Right cardiac atrium (tissue), 5 donors: ENCODE results near the gene ZNF311. TPM values are rescaled to one million over a fixed set of nuclear protein-coding genes. Genes with fewer than 3 reads are reported as not detected.

Experiments used
- ATAC-seq, 2 donors: fragments of 200-7000 bp; cut with Tn5 transposase; one replicate each; pipeline versions ENCODE4 v1.8.0 to v1.9.1; 2020; ENCODE audit warnings: moderate library complexity in 2 of 2, mild to moderate bottlenecking in 1 of 2
- DNase-seq, 3 donors: peaks; one replicate each; pipeline ENCODE4 v3.0.0-alpha.2; 2020
- H3K27ac ChIP-seq: one replicate; pipeline ENCODE4 v1.5.1; 2013; ENCODE audit warnings: mild to moderate bottlenecking, low read length, control low read depth, moderate library complexity
- H3K27me3 ChIP-seq: one replicate; pipeline ENCODE4 v1.6.1; 2013; ENCODE audit not compliant: control insufficient read depth, insufficient read depth
- H3K4me1 ChIP-seq: one replicate; pipeline ENCODE4 v1.6.1; 2013; ENCODE audit warnings: low read length; ENCODE audit not compliant: control insufficient read depth, insufficient read depth
- H3K4me3 ChIP-seq: one replicate; pipeline ENCODE4 v1.5.1; 2013; ENCODE audit warnings: low read length, control low read depth
- H3K9me3 ChIP-seq: one replicate; pipeline ENCODE4 v1.6.1; 2013; ENCODE audit warnings: low read length; ENCODE audit not compliant: control insufficient read depth
- WGBS: extraction: QIAGEN DNeasy Blood & Tissue Kit; methylation state at CpG from one replicate; pipeline ENCODE4 v1.1.7; 2013; 5-methylcytosine and 5-hydroxymethylcytosine counted together
- intact Hi-C, 4 donors: fragments of 100-400 bp; cut with DNase I; formaldehyde crosslinking; loops; one replicate each; pipeline versions ENCODE4 v1.11.0 to v1.14.0; 2022 to 2023
- polyA plus RNA-seq: library from polyadenylated mRNA; stranded (reverse); fragments of 200-250 nt; gene quantifications from one replicate; pipeline ENCODE4 v1.2.3, GENCODE V29; 2013
- total RNA-seq, 4 donors: library from RNA; stranded (reverse); fragmentation: NEBNext Ultra II Directional; extraction: Animal tissue kit (Norgen Biotek cat#: 25700); gene quantifications; one replicate each; pipeline ENCODE4 v1.2.1, GENCODE V29; 2021
- donor health status: healthy with polysubstance abuse.
- donor health status: DM: no; HTN: yes; CAD: no.
- donor health status: DM: no; HTN: no; CAD: no.
- donor health status: DM: no; HTN: yes; CAD: no; lungs with severe emphysema.
- donor health status: DM: yes; HTN: yes; CAD: no.

The ZNF311 gene
- total and polyA plus RNA-seq, 5 donors = 0.36 to 0.63 (median 0.56) TPM

DNA sequence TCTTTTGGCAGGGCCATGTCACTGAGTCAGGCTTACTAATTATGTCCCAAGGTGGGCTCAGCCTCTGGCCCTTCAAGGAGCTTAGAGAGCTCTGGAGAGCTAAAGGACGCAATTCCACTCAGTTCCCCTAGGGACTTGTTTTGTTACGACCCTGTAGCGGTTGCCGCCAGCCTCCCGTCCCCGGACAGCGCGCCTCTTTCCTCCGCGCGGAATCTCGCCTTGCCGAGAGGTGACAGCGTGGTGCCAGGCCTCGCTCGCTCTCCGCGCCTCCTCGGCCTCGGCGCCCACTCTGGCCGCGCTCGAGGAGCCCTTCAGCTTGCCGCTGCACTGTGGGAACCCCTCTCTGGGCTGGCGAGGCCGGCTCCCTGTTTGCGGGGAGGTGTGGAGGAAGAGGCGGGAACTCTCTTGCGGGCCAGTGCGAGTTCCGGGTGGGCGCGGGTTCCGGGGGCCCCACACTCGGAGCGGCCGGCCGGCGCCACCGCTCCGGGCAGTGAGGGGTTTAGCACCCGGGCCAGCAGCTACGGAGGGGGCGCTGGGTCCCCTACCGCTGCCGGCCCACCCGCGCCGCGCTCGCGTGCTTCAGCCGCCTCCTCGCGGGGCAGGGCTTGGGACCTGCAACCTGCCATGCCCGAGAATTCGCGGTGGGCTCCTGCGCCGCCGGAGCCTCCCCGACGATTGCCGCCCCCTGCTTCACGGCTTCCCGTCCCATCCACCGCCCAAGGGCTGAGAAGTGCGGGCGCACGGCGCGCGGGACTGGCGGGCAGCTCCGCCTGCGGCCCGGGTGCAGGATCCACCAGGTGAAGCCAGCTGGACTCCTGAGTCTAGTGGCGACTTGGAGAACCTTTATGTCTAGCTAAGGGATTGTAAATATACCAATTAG is 9.9 kb upstream of the ZNF311 start:
- Histone ChIP-seq H3K27me3 (no peaks in the 10 kb centered on the region), H3K4me3 (no peak overlapping the region), H3K9me3 (no peaks in the 10 kb centered on the region), H3K4me1 (no peaks in the 10 kb centered on the region), H3K27ac (no peak overlapping the region)
- peak in 2 of 3 donors; percentile 36 to 47 for DNase-seq
- intact Hi-C loops = loop anchor here in 3 of 4 donors (5.0 to 10.0 kb wide), 3 partner anchors 178 to 328 kb away; no protein-coding TSS in a partner anchor
- WGBS = 47% methylated on average over 79 of the region's 79 CpGs
- no peak for ATAC-seq

DNA sequence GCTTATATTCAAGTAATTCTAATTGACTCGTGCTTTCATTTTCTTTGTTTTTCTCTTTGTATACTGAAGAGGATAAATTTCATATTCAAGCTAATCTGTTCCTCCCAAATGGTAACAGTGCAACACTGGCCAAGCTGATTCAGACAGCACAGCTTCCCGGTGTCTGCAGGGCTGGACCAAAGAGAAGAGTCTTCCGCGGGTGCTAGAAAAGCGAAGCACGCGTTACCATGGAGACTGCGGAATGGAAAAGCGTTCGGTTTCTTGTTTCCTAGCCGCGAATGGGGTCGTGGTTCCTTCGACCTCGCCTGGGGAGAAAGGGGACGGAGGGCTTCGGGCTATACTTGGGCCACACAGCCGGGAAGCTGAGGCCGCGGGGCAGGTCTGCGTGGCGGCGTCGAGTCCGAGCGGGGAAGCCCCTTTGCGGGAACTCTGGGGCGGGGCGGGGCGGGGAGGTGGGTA is 6.2 kb upstream of the ZNF311 start:
- peak overlapping the region; percentile 95 for H3K4me3 ChIP-seq
- ATAC-seq (peak; percentile 80 to 82), DNase-seq (peak; percentile 46 to 70 (median 68))
- H3K27ac ChIP-seq = no peak overlapping the region
- 0% methylated on average over 30 of the region's 30 CpGs for WGBS
- no peaks in the 10 kb centered on the region for H3K4me1 ChIP-seq
- intact Hi-C loops = loop anchor here in 1 of 4 donors (10.0 kb wide), 1 partner anchor 177 kb away; no protein-coding TSS in a partner anchor
- no peaks in the 10 kb centered on the region for H3K9me3 ChIP-seq
- H3K27me3 ChIP-seq = no peaks in the 10 kb centered on the region

DNA sequence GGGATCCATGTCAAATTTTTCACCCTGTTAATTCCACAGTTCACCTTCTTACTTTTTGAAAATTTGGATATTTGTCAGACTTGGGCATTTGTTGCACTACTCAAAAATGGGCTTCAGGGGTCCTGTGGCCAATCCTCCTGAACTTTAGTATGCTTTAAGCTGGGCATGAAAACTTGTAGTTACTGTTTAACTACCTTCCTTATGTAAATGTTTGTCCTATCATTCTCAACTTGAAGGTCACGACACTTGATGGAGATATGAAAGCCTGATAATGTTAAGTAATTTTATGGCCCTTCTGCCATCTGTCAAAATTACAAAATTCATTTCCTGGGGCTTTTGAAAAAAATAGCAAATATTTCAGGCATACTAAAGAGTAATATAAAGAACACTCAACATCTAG is 4.2 kb upstream of the ZNF311 start:
- Histone ChIP-seq H3K27ac (no peak overlapping the region), H3K27me3 (no peaks in the 10 kb centered on the region), H3K9me3 (no peaks in the 10 kb centered on the region), H3K4me3 (no peak overlapping the region), H3K4me1 (no peaks in the 10 kb centered on the region)
- DNase-seq = no peak
- intact Hi-C loops = no loop called here
- WGBS = 85% methylated on average over 1 of the region's 1 CpG
- ATAC-seq = no peak

DNA sequence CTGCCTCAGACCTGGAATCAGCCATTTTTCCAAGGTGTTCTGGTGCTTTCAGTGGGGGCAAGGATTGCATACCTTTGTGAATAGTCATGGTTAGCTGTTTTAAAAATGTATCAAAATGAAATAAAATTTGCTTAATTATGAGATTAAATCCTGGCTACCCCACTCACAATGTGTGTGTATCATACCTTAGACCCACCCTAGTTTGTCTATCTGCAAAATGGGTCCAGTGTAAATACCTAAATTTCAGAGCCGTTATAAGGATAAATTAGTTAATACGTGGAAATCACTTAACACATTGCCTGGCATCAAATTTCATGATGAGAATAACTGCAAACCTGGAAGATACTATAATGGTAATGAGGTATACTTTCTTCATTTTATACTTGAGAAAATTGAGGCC is 3.0 kb upstream of the ZNF311 start:
- Histone ChIP-seq H3K9me3 (no peaks in the 10 kb centered on the region), H3K4me1 (no peaks in the 10 kb centered on the region), H3K27me3 (no peaks in the 10 kb centered on the region), H3K27ac (no peak overlapping the region), H3K4me3 (no peak overlapping the region)
- intact Hi-C loops = no loop called here
- WGBS = 81% methylated on average over 2 of the region's 2 CpGs
- DNase-seq (no peak), ATAC-seq (no peak)

DNA sequence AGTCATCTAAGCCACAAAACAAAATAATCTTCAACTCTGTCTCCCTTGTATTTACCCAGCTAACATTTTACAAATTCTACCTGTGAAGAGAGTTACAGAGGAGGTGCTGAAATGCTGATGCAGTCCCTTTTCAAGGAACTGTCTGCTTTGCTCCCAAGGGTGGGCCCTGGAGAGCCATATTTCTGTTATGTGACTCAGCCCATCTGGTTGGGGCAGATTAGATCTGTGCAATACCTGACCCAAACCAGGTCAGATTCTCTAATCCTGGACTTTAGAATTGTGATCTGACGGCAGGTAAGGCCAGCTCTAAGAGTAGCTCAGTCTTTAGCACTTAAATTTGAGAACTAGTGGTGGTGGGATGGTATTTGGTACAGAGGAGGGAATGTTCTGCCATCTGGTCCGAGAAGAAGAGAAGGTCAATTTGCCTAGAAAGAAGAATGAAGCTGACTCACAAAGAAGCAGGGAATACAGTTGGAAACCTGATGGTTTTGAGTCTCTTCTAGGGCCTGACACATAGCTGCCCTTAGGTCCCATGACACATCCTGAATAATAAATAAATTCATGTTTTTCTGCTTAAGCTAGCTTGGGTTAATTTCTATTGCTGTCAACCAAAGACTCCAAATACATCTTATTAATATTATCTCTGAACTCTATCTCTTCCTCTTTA is 8.1 kb downstream of the ZNF311 start:
- Histone ChIP-seq H3K27ac (no peak overlapping the region), H3K4me3 (no peak overlapping the region), H3K9me3 (no peaks in the 10 kb centered on the region), H3K27me3 (no peaks in the 10 kb centered on the region), H3K4me1 (no peaks in the 10 kb centered on the region)
- ATAC-seq = no peak
- no peak for DNase-seq
- intact Hi-C loops = no loop called here
- 93% methylated on average over 2 of the region's 2 CpGs for WGBS

DNA sequence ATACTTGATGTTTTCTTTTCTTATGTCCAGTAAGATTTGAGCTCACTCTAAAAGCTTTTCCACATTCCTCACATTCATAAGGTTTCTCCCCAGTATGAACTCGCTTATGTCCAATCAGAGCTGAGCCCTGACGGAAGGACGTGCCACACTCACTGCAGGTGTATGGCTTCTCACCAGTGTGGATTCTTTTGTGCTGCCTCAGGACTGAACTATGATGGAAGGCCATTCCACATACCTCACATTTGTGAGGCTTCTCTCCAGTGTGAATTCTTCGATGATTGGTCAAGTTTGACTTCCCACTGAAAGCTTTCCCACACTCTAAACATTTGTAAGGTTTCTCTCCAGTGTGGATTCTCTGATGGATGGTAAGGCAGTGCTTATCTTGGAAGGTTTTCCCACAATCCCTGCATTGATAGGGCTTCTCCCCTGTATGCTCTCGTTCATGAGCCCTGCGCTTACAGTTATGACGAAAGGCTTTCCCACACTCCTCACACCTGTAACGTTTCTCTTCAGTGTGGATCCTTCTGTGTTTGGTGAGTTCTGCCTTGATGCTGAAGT is 9.9 kb downstream of the ZNF311 start:
- Histone ChIP-seq H3K27ac (no peak overlapping the region), H3K9me3 (no peaks in the 10 kb centered on the region), H3K27me3 (no peaks in the 10 kb centered on the region), H3K4me1 (no peaks in the 10 kb centered on the region), H3K4me3 (no peak overlapping the region)
- 93% methylated on average over 8 of the region's 8 CpGs for whole genome bisulfite sequencing
- intact Hi-C loops = no loop called here
- no peak for ATAC-seq
- DNase-seq = no peak

DNA sequence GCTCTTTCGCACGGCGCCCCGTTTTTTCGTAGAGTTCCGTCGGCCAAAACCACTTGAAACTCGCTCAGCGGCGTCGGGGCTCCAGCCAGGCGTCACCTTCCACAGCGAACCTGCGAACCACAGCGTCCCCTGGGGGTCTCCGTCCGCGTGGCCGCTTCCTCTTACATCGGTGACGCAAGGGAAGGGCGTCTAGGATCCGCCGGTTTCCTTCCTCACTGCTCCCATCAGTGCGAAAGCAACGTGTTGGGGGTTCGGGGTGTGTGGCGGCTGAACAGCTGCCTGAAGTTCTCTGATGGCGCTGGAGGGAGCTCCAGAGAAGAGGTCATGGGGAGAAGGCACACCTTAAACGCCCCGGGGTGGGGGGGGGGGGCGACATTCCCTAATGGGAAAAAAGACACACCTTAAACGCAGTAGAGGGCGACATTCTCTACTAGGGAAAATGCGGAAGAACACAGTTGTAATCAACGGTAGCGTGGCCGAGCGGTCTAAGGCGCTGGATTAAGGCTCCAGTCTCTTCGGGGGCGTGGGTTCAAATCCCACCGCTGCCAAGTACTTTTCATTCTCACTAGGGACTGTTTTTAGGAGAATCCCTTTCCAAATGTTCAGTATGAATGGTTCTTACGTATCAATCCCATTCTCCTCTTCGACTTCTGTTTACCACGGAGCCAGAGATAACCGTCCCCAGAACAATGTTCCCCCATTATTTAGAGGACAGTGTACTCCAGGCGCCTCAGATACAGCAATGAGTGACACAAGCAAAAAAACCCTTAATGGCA is 16.4 kb downstream of the ZNF311 start:
- peak in 1 of 2 donors; percentile 63 for ATAC-seq
- intact Hi-C loops = loop anchor here in 1 of 4 donors (5.0 to 10.0 kb wide), 2 partner anchors 66 to 104 kb away; partner anchors contain the start of gene TRIM27
- no peaks in the 10 kb centered on the region for H3K4me1 ChIP-seq
- peak; percentile 66 to 84 (median 78) for DNase-seq
- H3K4me3 ChIP-seq = peak overlapping the region; percentile 39
- WGBS = 8% methylated on average over 48 of the region's 48 CpGs
- H3K27ac ChIP-seq = no peak overlapping the region
- H3K27me3 ChIP-seq = no peaks in the 10 kb centered on the region
- no peaks in the 10 kb centered on the region for H3K9me3 ChIP-seq

DNA sequence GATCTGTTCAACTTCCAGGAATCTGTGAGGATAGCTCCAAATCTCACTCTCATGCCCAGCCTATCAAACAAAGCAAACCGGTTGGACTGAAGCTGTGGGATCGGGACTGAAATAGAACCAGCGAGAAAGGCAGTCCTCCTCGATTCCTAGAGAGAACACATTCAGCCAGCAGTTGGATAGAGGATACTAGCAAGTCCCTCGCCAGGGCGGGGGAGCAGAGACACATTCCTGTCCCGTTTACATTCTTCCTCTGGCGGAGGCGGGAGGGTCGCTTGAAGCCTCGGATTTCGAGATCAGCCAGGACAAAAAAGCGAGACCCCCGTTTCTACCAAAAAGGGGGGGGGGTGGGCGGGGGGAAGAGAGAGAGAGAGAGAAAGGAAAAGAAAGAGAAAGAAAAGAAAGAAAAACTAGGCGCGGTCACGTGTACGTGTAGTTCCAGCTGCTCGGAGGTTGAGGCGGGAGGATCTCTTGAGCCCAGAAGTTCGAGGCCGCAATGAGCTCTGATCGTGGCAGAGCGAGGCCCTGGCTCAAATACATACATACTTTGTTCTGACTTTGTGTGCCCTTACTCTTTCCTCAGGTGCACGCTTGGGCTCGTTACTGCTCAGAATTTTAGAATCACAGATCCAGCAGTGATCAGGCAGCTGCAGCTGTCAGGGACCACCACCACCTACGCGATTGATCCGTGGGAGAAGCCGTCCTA is 19.5 kb downstream of the ZNF311 start:
- peak; percentile 86 to 87 for ATAC-seq
- Histone ChIP-seq H3K4me3 (peak overlapping the region; percentile 77), H3K27me3 (no peaks in the 10 kb centered on the region), H3K9me3 (no peaks in the 10 kb centered on the region), H3K27ac (peak overlapping the region; percentile 70), H3K4me1 (peaks cover under 1% of the 10 kb centered on the region)
- intact Hi-C loops = loop anchor here in 1 of 4 donors (5.0 to 10.0 kb wide), 2 partner anchors 63 to 101 kb away; partner anchors contain the start of gene TRIM27
- DNase-seq = peak; percentile 85 to 93 (median 90)
- 10% methylated on average over 31 of the region's 31 CpGs for WGBS

DNA sequence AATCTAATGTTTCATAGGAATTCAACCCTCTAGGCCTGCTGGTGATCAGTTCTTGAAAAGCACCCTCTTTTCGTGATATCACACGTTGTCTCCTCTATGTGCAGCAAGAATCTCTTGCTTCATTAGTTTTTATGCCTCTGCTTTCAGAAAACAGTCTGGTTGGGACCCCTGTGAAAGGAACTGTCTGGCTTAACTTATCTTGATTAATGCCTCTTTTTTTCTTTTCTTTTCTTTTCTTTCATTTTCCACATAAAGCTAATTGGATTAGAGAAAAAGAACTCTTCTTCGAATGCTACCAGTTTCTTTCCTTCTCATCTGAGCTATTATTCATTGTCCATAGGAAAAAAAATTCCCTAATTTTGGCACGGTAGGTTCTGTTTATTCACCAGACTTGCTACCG is 21.3 kb downstream of the ZNF311 start:
- Histone ChIP-seq H3K4me3 (no peak overlapping the region), H3K4me1 (peaks cover 2% of the 10 kb centered on the region), H3K27ac (no peak overlapping the region), H3K27me3 (no peaks in the 10 kb centered on the region), H3K9me3 (no peaks in the 10 kb centered on the region)
- no peak for ATAC-seq
- DNase-seq = no peak
- 86% methylated on average over 5 of the region's 5 CpGs for WGBS
- intact Hi-C loops = loop anchor here in 3 of 4 donors (5.0 to 10.0 kb wide), 2 partner anchors 42 to 99 kb away; no protein-coding TSS in a partner anchor
